ENCODE data around the gene AGBL1.

DNA sequence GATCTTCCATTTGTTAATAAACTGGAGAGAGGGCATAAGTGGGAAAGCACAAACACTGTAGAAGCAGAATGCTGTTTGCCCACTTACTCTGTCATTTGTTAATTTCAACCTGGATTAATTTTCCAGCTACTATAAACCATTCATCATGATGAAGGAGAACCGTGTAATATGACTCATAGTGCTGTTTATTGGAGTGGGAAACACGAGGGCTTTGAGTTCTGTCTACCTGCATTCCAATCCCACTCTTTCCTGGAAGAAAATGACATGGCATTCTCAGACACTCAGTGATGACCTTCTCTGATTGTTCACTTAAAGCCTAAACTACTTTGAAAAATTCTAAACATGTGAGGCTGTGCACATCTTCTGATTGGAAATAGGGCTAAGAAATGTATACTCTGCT lies 826.7 kb downstream of the AGBL1 start:
- TF ChIP-seq POLR2AphosphoS5 (IDR thresholded peaks at IDR 0.05; ENCODE audit: low read depth, low read length) (no peak), TAF1 (IDR thresholded peaks at IDR 0.05; ENCODE audit: borderline replicate concordance, low read depth, low read length) (no peak)

All from GM12892 (cell line).